OCI-LY1 (cell line): Measurements from ENCODE around the gene SLC5A1.

Source experiments
- H2AFZ ChIP-seq: fragments of 200-600 bp; sonication (generic), shearing (Covaris generic); 2 replicates; pipeline ENCODE4 v1.6.0; 2014; ENCODE audit warnings: antibody characterized with exemption, mild to moderate bottlenecking, low read length
- H3F3A ChIP-seq: fragments of 200-600 bp; sonication (generic), shearing (Covaris generic); 2 replicates; pipeline ENCODE4 v1.6.0; 2014; ENCODE audit warnings: mild to moderate bottlenecking, antibody characterized with exemption, low read length, moderate library complexity; ENCODE audit not compliant: insufficient read depth
- H3K27ac ChIP-seq: fragments of 200-600 bp; sonication (generic); 2 replicates; pipeline ENCODE4 v1.5.1; 2014; ENCODE audit warnings: low read length, mixed run types, mild to moderate bottlenecking, low read depth; ENCODE audit not compliant: poor library complexity, severe bottlenecking
- H3K27me3 ChIP-seq: fragments of 200-600 bp; sonication (generic); 2 replicates; pipeline ENCODE4 v1.6.0; 2014; ENCODE audit warnings: antibody characterized with exemption, mild to moderate bottlenecking, low read length, moderate library complexity; ENCODE audit not compliant: insufficient read depth
- H3K36me3 ChIP-seq: fragments of 200-600 bp; sonication (generic); 2 replicates; pipeline ENCODE4 v1.6.1; 2014; ENCODE audit warnings: mild to moderate bottlenecking, antibody characterized with exemption, low read length, moderate library complexity, mixed read lengths; ENCODE audit not compliant: insufficient read depth
- H3K4me1 ChIP-seq: fragments of 200-600 bp; sonication (generic); 2 replicates; pipeline ENCODE4 v1.5.1; 2014; ENCODE audit warnings: mild to moderate bottlenecking, low read length, moderate library complexity; ENCODE audit not compliant: insufficient read depth, severe bottlenecking
- H3K4me2 ChIP-seq: fragments of 200-600 bp; sonication (generic), shearing (Covaris generic); 2 replicates; pipeline ENCODE4 v1.6.1; 2014; ENCODE audit warnings: low read length
- H3K4me3 ChIP-seq: fragments of 200-600 bp; sonication (generic); 2 replicates; pipeline ENCODE4 v1.5.1; 2014; ENCODE audit warnings: low read length, low read depth, mild to moderate bottlenecking, mixed read lengths; ENCODE audit not compliant: poor library complexity, severe bottlenecking
- H3K79me2 ChIP-seq: fragments of 200-600 bp; shearing (Covaris generic); 2 replicates; pipeline ENCODE4 v1.6.1; 2016; ENCODE audit warnings: mixed run types, low read length, mixed read lengths; ENCODE audit not compliant: insufficient read depth
- H3K9ac ChIP-seq: fragments of 200-600 bp; sonication (generic), shearing (Covaris generic); 2 replicates; pipeline ENCODE4 v1.6.1; 2014; ENCODE audit warnings: mild to moderate bottlenecking, low read length, mixed read lengths
- H3K9me2 ChIP-seq: fragments of 200-600 bp; sonication (generic), shearing (Covaris generic); 2 replicates; pipeline ENCODE4 v1.6.1; 2014; ENCODE audit warnings: low read depth, mild to moderate bottlenecking, low read length, mixed read lengths
- H3K9me3 ChIP-seq: fragments of 200-600 bp; shearing (Covaris generic); 2 replicates; pipeline ENCODE4 v1.6.1; 2014; ENCODE audit warnings: low read length, mixed read lengths
- H4K20me1 ChIP-seq: fragments of 200-600 bp; sonication (generic), shearing (Covaris generic); 2 replicates; pipeline ENCODE4 v1.6.0; 2016; ENCODE audit warnings: mild to moderate bottlenecking, low read length; ENCODE audit not compliant: insufficient read depth
- CTCF ChIP-seq: fragments of 200-600 bp; sonication (generic), shearing (Covaris generic); IDR thresholded peaks from 2 replicates; pipeline ENCODE4 v1.5.1; 2017; ENCODE audit warnings: mild to moderate bottlenecking, antibody characterized with exemption, low read length, moderate library complexity, mixed read lengths
- EZH2 ChIP-seq: fragments of 200-600 bp; sonication (generic), shearing (Covaris generic); IDR thresholded peaks from 2 replicates; pipeline ENCODE4 v1.8.0; 2017; ENCODE audit warnings: borderline replicate concordance, mixed run types, mild to moderate bottlenecking, antibody characterized with exemption, low read length, moderate library complexity, mixed read lengths

SLC5A1 gene

GRCh38 chr22:32059426-32059825 lies 16.4 kb downstream of the SLC5A1 start:
- H3K9me2 ChIP-seq: no peaks in the 10 kb centered on the region
- no peaks in the 10 kb centered on the region for H3K36me3 ChIP-seq
- H4K20me1 ChIP-seq: no peaks in the 10 kb centered on the region
- no peak overlapping the region for H3K9ac ChIP-seq
- TF ChIP-seq EZH2 (no peak), CTCF (no peak)
- no peaks in the 10 kb centered on the region for H3K4me1 ChIP-seq
- H3K79me2 ChIP-seq: no peaks in the 10 kb centered on the region
- no peak overlapping the region for H3K27ac ChIP-seq
- no peak overlapping the region for H2AFZ ChIP-seq
- no peak overlapping the region for H3K4me3 ChIP-seq
- H3K4me2 ChIP-seq: no peak overlapping the region
- no peaks in the 10 kb centered on the region for H3F3A ChIP-seq
- no peaks in the 10 kb centered on the region; the same call in 1 of the 2 replicates for H3K27me3 ChIP-seq
- H3K9me3 ChIP-seq: no peaks in the 10 kb centered on the region

- Histone ChIP-seq H3K4me3 (no peak overlapping the region), H3K27ac (no peak overlapping the region), H3K4me2 (no peak overlapping the region), H3F3A (no peaks in the 10 kb centered on the region), H3K9me2 (no peaks in the 10 kb centered on the region), H2AFZ (no peak overlapping the region), H3K9ac (no peak overlapping the region), H3K36me3 (no peaks in the 10 kb centered on the region), H3K27me3 (no peaks in the 10 kb centered on the region; the same call in 1 of the 2 replicates), H3K79me2 (no peaks in the 10 kb centered on the region), H4K20me1 (no peaks in the 10 kb centered on the region), H3K4me1 (no peaks in the 10 kb centered on the region), H3K9me3 (no peaks in the 10 kb centered on the region)
- no peak for TF ChIP-seq EZH2
- no peak for TF ChIP-seq CTCF
Observed at GRCh38 chr22:32063701-32064100, 20.6 kb downstream of the SLC5A1 start.

GRCh38 chr22:32066820-32067219 lies 23.8 kb downstream of the SLC5A1 start:
- H2AFZ ChIP-seq: no peak overlapping the region

More at GRCh38 chr22:32066820-32067219, 23.8 kb downstream of the SLC5A1 start:
- no peak for TF ChIP-seq EZH2
- TF ChIP-seq CTCF: no peak
- Histone ChIP-seq H3K36me3 (no peaks in the 10 kb centered on the region), H3K27me3 (no peaks in the 10 kb centered on the region; the same call in 1 of the 2 replicates), H3K4me3 (no peak overlapping the region), H4K20me1 (no peaks in the 10 kb centered on the region), H3K9me2 (no peaks in the 10 kb centered on the region), H3K9ac (no peak overlapping the region), H3F3A (no peaks in the 10 kb centered on the region), H3K79me2 (no peaks in the 10 kb centered on the region), H3K4me2 (no peak overlapping the region), H3K9me3 (no peaks in the 10 kb centered on the region), H3K27ac (no peak overlapping the region), H3K4me1 (no peaks in the 10 kb centered on the region)
